ENCODE measurements around the gene HOGA1. TPM values are rescaled to one million over a fixed set of nuclear protein-coding genes. Genes with fewer than 3 reads are reported as not detected.
A peak's percentile ranks its signal among the peaks of the same experiment; 100 is the strongest.

HOGA1 gene
- total and polyA plus RNA-seq, 2 experiments from 2014 or later, result 2.1 to 5.3 TPM

- no peaks in the 10 kb centered on the region for H3K27me3 ChIP-seq
- H3K27ac ChIP-seq, result no peak overlapping the region
- no peak overlapping the region for H3K4me3 ChIP-seq
- no peak for TF ChIP-seq CTCF (IDR thresholded peaks at IDR 0.05; ENCODE audit: low read depth, low read length)
- H3K4me1 ChIP-seq (ENCODE audit: low read depth), result peaks cover 24% of the 10 kb centered on the region
- DNase-seq (ENCODE audit: low read depth in 1 of 2, low spot score in 1 of 2), result no peak
- no peaks in the 10 kb centered on the region for H3K36me3 ChIP-seq
- no peaks in the 10 kb centered on the region for H3K9me3 ChIP-seq (ENCODE audit: low read depth)
These were observed 37.5 kb upstream of the HOGA1 start for GRCh38 chr10:97546456-97547270.

GRCh38 chr10:97547271-97547600, 37.0 kb upstream of the HOGA1 start:
- Histone ChIP-seq H3K27ac (no peak overlapping the region), H3K27me3 (no peaks in the 10 kb centered on the region), H3K4me3 (no peak overlapping the region), H3K4me1 (ENCODE audit: low read depth) (peaks cover 25% of the 10 kb centered on the region), H3K9me3 (ENCODE audit: low read depth) (no peaks in the 10 kb centered on the region), H3K36me3 (no peaks in the 10 kb centered on the region)
- DNase-seq (ENCODE audit: low read depth in 1 of 2, low spot score in 1 of 2), result no peak
- TF ChIP-seq CTCF (IDR thresholded peaks at IDR 0.05; ENCODE audit: low read depth, low read length), result no peak

GRCh38 chr10:97547962-97548361, 36.2 kb upstream of the HOGA1 start:
- Histone ChIP-seq H3K9me3 (ENCODE audit: low read depth) (no peaks in the 10 kb centered on the region), H3K4me3 (no peak overlapping the region), H3K36me3 (no peaks in the 10 kb centered on the region), H3K27ac (no peak overlapping the region), H3K4me1 (ENCODE audit: low read depth) (peaks cover 25% of the 10 kb centered on the region), H3K27me3 (no peaks in the 10 kb centered on the region)
- no peak for DNase-seq (ENCODE audit: low read depth in 1 of 2, low spot score in 1 of 2)
- no peak for TF ChIP-seq CTCF (IDR thresholded peaks at IDR 0.05; ENCODE audit: low read depth, low read length)

- H3K36me3 ChIP-seq, result no peaks in the 10 kb centered on the region
- H3K27ac ChIP-seq, result no peak overlapping the region
- no peak for TF ChIP-seq CTCF (IDR thresholded peaks at IDR 0.05; ENCODE audit: low read depth, low read length)
- peaks cover 25% of the 10 kb centered on the region for H3K4me1 ChIP-seq (ENCODE audit: low read depth)
- no peak overlapping the region for H3K4me3 ChIP-seq
- DNase-seq (ENCODE audit: low read depth in 1 of 2, low spot score in 1 of 2), result no peak
- no peaks in the 10 kb centered on the region for H3K9me3 ChIP-seq (ENCODE audit: low read depth)
- H3K27me3 ChIP-seq, result no peaks in the 10 kb centered on the region
These were observed 35.2 kb upstream of the HOGA1 start for GRCh38 chr10:97548828-97549455.

GRCh38 chr10:97549587-97550322, 34.4 kb upstream of the HOGA1 start:
- TF ChIP-seq CTCF (IDR thresholded peaks at IDR 0.05; ENCODE audit: low read depth, low read length), result no peak
- Histone ChIP-seq H3K4me3 (no peak overlapping the region), H3K9me3 (ENCODE audit: low read depth) (no peaks in the 10 kb centered on the region), H3K4me1 (ENCODE audit: low read depth) (peaks cover 22% of the 10 kb centered on the region), H3K27ac (peak overlapping the region; percentile 77), H3K27me3 (no peaks in the 10 kb centered on the region), H3K36me3 (no peaks in the 10 kb centered on the region)
- DNase-seq (ENCODE audit: low read depth in 1 of 2, low spot score in 1 of 2), result peak in 1 of 2 donors; percentile 41
